ENCODE results near the gene PFDN4.

The PFDN4 gene

DNA sequence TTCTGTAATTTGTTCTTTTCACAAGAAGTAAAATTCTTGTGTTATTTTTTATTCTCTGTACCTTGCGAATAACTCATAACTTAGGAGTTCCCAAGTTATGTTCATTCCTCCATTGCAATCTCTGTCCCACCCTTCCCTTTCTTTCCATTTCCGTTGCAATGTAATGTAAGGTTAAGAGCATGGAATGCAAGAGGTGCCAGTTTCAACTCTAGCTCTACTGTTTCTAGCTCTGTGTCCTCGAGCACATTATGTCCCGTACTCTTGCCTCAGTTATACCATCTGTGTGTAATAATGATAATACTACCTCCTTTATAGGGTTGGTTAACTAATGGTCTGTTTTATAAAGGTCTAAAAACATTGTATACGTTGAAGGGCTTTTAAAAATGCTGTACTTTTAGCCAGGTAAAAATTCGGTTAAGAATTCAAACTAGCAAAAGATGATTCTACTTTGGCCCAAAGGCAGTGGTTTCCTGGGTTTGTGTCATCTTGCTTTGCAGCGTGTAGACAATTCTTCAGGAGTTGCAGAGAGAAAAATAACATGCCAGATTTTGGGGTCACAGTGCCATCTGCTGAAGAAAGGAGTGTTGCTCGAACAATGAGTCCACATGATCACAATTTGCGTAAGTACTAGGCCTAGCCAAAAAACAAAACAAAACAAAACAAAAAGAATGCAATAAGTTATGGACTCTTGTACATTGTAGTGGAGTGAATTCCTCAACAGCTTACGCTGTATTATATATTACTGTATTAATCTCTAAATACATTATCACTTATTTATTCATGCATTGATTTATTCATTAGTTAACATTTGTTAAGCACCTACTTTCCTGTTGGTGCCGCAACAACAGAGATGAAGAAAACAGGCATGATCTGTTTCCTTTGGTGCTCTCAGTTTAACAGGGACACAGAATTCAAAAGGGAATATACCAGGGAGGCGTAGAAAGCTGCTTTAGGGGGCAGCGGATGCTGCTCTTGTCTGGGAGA is 10.0 kb upstream of the PFDN4 start:
- Histone ChIP-seq H3K36me3 (ENCODE audit: control insufficient read depth, insufficient read depth, low read length) (no peaks in the 10 kb centered on the region), H3K9me3 (ENCODE audit: control insufficient read depth, low read length) (no peaks in the 10 kb centered on the region), H3K4me3 (ENCODE audit: low read length) (no peak overlapping the region), H3K9ac (ENCODE audit: low read length) (no peak overlapping the region), H3K4me1 (ENCODE audit: control insufficient read depth, insufficient read depth, low read length) (no peaks in the 10 kb centered on the region), H3K27me3 (ENCODE audit: control insufficient read depth, insufficient read depth, low read length) (no peaks in the 10 kb centered on the region)

DNA sequence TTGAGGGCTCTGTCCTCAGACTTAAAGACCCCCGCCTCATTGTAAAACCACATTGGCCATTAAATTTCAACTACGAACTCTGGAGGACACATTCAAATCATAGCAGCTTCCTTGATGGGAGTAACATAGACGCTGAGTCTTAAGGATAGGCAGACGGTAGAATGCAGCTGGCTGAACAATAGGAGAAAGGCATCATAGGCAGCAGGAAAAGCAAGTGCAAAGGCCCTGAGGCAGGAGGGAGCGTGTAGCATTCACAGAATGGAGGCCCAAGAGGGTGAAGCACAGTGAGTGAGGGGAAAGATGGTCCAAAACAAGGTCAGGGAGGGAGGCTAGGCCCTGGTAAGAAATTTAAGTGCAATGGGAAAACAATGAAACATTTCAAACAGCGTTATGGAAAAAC is 8.6 kb upstream of the PFDN4 start:
- no peak overlapping the region for H3K9ac ChIP-seq (ENCODE audit: low read length)
- no peaks in the 10 kb centered on the region for H3K9me3 ChIP-seq (ENCODE audit: control insufficient read depth, low read length)
- H3K4me1 ChIP-seq (ENCODE audit: control insufficient read depth, insufficient read depth, low read length) = no peaks in the 10 kb centered on the region
- H3K4me3 ChIP-seq (ENCODE audit: low read length) = no peak overlapping the region
- H3K36me3 ChIP-seq (ENCODE audit: control insufficient read depth, insufficient read depth, low read length) = no peaks in the 10 kb centered on the region
- no peaks in the 10 kb centered on the region for H3K27me3 ChIP-seq (ENCODE audit: control insufficient read depth, insufficient read depth, low read length)

DNA sequence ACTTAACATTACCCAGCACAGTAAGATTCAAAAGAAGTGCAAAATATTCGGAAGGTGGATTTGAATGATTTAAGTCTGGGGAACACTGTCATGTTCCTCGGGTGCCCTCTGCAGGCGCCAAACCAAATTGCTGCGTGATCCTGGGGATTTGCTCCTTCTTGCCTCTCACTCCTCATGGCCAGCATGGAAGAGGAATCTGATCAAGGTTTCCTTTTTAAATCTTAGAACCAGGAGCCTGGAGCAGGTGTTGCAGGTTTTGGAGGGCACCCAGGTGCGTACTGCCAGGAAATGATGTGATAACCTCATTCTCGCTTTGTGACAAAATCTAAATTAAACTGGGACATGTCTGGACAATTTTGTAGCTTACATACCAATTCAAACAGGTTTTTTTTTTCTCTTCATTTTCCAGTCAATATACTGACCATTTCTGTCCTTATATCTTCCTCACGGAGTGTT is 8.1 kb upstream of the PFDN4 start:
- Histone ChIP-seq H3K27me3 (ENCODE audit: control insufficient read depth, insufficient read depth, low read length) (no peaks in the 10 kb centered on the region), H3K9me3 (ENCODE audit: control insufficient read depth, low read length) (no peaks in the 10 kb centered on the region), H3K4me3 (ENCODE audit: low read length) (no peak overlapping the region), H3K36me3 (ENCODE audit: control insufficient read depth, insufficient read depth, low read length) (no peaks in the 10 kb centered on the region), H3K4me1 (ENCODE audit: control insufficient read depth, insufficient read depth, low read length) (no peaks in the 10 kb centered on the region), H3K9ac (ENCODE audit: low read length) (no peak overlapping the region)

DNA sequence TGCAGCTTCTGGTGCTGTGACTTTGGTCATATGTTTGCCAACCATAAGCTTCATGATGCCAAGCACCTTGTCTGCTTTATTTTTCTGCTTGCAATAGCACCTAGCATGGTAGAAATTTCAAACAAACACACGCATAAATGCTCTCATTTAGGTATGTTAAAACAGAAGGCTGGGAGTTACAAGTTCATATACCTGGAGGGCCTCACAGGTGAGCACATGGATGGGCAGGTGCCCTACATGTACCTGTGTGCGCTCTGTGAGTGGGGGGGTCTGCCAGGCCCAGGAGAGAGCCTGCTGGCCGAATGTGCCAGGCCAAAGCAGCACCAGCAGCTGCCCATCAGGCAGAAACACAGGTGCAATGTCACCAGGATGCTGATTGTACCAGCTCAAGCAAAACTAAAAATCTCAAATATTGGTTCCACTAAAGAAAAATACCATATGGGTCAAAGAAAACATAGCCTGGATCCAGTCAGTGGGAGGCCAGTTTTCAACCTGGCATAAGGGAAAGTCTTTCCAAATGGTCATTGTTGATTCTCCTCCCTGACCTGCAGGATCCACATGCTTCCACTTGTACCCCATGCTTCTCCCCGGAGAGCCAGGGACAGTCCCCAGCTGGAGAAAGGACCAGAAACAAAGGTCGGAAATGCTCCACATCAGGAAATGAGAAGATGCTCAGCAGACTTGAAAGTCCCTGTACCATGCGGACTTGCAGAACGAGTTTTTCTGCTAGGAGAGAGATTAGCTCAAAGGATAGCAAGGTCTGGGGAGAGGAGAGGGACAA is 7.2 kb upstream of the PFDN4 start:
- no peak overlapping the region for H3K9ac ChIP-seq (ENCODE audit: low read length)
- H3K4me1 ChIP-seq (ENCODE audit: control insufficient read depth, insufficient read depth, low read length) = no peaks in the 10 kb centered on the region
- no peaks in the 10 kb centered on the region for H3K27me3 ChIP-seq (ENCODE audit: control insufficient read depth, insufficient read depth, low read length)
- no peak overlapping the region for H3K4me3 ChIP-seq (ENCODE audit: low read length)
- no peaks in the 10 kb centered on the region for H3K9me3 ChIP-seq (ENCODE audit: control insufficient read depth, low read length)
- H3K36me3 ChIP-seq (ENCODE audit: control insufficient read depth, insufficient read depth, low read length) = no peaks in the 10 kb centered on the region

DNA sequence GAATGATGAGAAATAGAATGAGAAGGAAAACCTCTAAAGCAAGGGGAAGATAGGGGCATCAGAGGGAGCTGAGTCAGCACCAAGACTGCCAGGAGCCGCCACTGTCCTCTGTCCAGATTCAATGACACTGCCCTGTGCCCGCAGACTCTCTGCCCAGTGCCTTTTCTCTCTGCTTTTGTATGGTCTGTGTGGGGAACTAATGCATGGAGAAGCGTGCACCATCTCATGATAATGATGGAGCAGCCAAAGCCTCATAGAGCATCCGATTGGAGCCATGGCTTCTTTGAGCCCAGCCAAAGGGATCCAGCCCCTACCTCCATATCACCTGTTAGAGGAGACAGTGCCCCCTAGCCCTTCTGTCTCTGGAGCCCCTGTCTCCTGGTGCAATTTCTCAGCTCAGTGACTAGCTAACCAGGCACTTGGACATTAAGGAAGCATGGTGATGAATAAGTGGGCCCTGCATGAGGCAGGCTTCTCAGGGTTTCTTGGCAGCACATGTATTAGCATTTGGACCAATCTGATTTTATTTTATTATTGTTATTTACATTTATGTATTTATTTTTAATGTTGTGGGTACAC is 6.5 kb upstream of the PFDN4 start:
- Histone ChIP-seq H3K9ac (ENCODE audit: low read length) (no peak overlapping the region), H3K9me3 (ENCODE audit: control insufficient read depth, low read length) (no peaks in the 10 kb centered on the region), H3K36me3 (ENCODE audit: control insufficient read depth, insufficient read depth, low read length) (no peaks in the 10 kb centered on the region), H3K4me1 (ENCODE audit: control insufficient read depth, insufficient read depth, low read length) (no peaks in the 10 kb centered on the region), H3K4me3 (ENCODE audit: low read length) (no peak overlapping the region), H3K27me3 (ENCODE audit: control insufficient read depth, insufficient read depth, low read length) (no peaks in the 10 kb centered on the region)

DNA sequence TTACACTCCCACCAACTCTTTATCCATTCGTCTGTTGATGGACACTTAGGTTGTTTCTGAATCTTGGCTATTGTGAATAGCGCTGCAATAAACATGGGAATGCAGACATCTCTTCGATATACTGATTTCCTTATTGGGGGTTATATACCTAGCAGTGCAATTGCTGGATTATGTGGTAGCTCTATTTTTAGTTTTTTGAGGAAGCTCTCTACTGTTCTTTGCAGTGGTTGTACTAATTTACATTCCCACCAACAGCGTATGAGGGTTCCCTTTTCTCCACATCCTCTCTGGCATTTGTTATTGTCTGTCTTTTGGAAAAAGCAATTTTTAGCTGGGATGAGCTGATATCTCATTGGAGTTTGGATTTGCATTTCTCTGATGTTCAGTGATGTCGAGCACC is 4.6 kb upstream of the PFDN4 start:
- Histone ChIP-seq H3K4me3 (ENCODE audit: low read length) (no peak overlapping the region), H3K36me3 (ENCODE audit: control insufficient read depth, insufficient read depth, low read length) (no peaks in the 10 kb centered on the region), H3K27me3 (ENCODE audit: control insufficient read depth, insufficient read depth, low read length) (no peaks in the 10 kb centered on the region), H3K4me1 (ENCODE audit: control insufficient read depth, insufficient read depth, low read length) (no peaks in the 10 kb centered on the region), H3K9ac (ENCODE audit: low read length) (no peak overlapping the region), H3K9me3 (ENCODE audit: control insufficient read depth, low read length) (no peaks in the 10 kb centered on the region)

DNA sequence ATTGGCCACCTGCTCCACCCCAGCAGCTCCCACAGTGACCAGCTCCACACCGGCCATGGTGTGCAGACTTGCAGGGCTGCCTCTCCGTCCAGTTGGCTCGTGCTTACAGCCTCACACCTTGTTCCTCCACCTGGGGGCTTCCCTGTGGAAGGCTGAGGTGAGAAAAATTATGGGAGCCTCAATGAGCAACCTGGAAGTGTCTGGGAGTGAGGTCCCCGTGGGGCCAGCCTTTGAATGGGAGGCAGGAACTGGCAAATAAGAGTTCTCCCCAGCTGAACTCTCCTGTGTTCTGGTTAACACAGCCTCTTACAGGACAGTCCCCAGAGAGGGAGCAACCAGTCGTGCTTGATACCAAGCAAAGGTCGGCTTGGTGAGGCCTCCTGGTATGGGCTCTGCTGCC is 3.8 kb upstream of the PFDN4 start:
- H3K9ac ChIP-seq (ENCODE audit: low read length) = no peak overlapping the region
- no peak overlapping the region for H3K4me3 ChIP-seq (ENCODE audit: low read length)
- H3K36me3 ChIP-seq (ENCODE audit: control insufficient read depth, insufficient read depth, low read length) = no peaks in the 10 kb centered on the region
- no peaks in the 10 kb centered on the region for H3K9me3 ChIP-seq (ENCODE audit: control insufficient read depth, low read length)
- no peaks in the 10 kb centered on the region for H3K27me3 ChIP-seq (ENCODE audit: control insufficient read depth, insufficient read depth, low read length)
- H3K4me1 ChIP-seq (ENCODE audit: control insufficient read depth, insufficient read depth, low read length) = no peaks in the 10 kb centered on the region

DNA sequence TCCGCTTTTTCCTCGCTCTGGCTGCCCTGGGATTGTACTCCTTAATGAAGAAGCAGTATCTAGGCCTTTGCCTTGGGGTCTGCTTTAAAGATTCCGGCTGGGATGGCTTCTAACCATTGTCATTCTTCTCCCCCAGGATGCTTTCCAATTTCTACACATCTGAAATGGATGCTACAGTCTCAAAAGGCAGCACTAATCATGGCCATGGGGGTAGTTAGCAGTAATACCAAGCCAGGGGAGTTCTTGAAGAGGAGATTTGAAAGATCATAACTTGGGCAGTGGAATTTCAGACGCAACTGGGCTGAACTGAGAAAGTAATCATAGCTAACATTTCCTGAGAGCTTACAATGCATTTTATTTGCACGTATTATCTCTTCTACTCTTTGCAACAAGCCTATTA is 3.4 kb upstream of the PFDN4 start:
- Histone ChIP-seq H3K4me3 (ENCODE audit: low read length) (no peak overlapping the region), H3K4me1 (ENCODE audit: control insufficient read depth, insufficient read depth, low read length) (peaks cover 3% of the 10 kb centered on the region), H3K36me3 (ENCODE audit: control insufficient read depth, insufficient read depth, low read length) (no peaks in the 10 kb centered on the region), H3K9me3 (ENCODE audit: control insufficient read depth, low read length) (no peaks in the 10 kb centered on the region), H3K27me3 (ENCODE audit: control insufficient read depth, insufficient read depth, low read length) (no peaks in the 10 kb centered on the region), H3K9ac (ENCODE audit: low read length) (no peak overlapping the region)

DNA sequence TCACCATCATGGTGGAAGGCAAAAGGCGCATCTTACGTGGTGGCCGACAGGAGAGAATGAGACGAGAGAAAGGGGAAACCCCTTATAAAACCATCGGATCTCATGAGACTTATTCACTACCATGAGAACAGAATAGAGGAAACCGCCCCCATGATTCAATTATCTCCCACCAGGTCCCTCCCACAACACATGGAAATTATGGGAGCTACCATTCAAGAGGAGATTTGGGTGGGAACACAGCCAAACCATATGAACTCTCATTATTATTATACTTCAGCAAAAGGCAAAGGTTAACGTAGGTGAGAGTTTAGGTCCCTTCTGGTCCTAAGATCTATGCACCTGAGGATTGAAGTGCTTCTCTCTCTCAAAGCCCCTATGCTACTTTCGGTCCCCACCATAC is 2.4 kb upstream of the PFDN4 start:
- Histone ChIP-seq H3K36me3 (ENCODE audit: control insufficient read depth, insufficient read depth, low read length) (no peaks in the 10 kb centered on the region), H3K27me3 (ENCODE audit: control insufficient read depth, insufficient read depth, low read length) (no peaks in the 10 kb centered on the region), H3K9ac (ENCODE audit: low read length) (no peak overlapping the region), H3K9me3 (ENCODE audit: control insufficient read depth, low read length) (no peaks in the 10 kb centered on the region), H3K4me1 (ENCODE audit: control insufficient read depth, insufficient read depth, low read length) (peaks cover 4% of the 10 kb centered on the region), H3K4me3 (ENCODE audit: low read length) (no peak overlapping the region)

DNA sequence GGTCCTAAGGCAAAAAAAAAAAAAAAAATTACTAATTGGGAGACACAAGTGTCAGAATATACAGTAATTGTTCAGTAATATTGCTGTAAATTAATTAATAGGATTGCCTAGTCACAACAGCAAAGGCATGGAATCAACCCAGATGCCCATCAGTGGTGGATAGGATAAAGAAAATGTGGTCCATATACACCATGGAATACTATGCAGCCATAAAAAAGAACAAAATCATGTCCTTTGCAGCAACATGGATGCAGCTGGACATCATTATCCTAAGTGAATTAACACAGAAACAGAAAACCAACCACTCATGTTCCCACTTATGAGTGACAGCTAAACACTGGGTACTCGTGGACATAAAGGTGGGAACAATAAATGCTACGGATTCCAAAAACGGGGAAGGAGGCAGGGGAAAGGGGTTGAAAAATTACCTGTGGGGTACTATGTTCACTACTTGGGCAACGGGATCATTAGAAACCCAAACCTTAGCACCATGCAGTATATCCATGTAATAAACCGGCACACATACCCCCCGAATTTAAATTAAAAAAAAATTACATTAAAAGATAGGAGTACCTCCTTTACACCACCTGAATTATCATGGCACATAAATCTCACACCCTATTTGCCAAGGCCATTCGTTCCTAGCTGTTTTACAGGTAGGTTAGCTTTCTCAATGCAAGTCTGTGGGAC is 689 bp upstream of the PFDN4 start:
- H3K27me3 ChIP-seq (ENCODE audit: control insufficient read depth, insufficient read depth, low read length) = no peaks in the 10 kb centered on the region

DNA sequence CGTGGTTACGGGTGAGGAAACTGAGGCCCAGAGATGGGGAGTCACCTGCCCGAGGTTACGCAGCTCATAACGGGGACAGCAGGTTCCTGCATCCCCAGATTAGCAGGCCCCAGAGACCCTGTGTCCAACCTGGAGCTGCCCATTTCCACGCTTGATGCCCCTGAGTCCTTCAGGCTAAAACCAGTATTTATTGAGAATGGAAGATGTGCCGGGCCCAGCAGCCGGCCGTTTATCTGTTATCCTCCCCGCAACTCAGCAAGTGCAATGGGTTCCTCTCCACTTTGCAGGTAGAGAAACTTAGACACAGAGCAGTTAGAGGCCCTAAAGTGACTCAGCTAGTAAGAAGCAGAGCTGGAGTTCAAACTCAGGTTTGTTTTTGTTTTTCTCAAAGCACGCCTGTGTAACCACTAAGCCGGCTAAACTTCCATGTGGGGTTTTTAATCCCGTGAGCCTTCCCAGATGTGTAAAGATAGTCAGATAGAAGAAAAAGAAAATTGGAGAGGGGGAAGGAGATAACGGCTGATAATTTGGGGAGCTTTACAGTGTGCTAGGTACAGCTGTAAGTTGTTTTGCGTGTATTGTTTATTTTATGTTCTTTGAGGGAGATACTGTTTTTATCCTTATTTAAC is 775 bp downstream of the PFDN4 start:
- H3K4me1 ChIP-seq (ENCODE audit: control insufficient read depth, insufficient read depth, low read length) = peaks cover 4% of the 10 kb centered on the region
- H3K27me3 ChIP-seq (ENCODE audit: control insufficient read depth, insufficient read depth, low read length) = no peaks in the 10 kb centered on the region
- H3K4me3 ChIP-seq (ENCODE audit: low read length) = peak overlapping the region; percentile 80
- peak overlapping the region; percentile 98 for H3K9ac ChIP-seq (ENCODE audit: low read length)
- no peaks in the 10 kb centered on the region for H3K9me3 ChIP-seq (ENCODE audit: control insufficient read depth, low read length)
- no peaks in the 10 kb centered on the region for H3K36me3 ChIP-seq (ENCODE audit: control insufficient read depth, insufficient read depth, low read length)

More for the DNA sequence above, 689 bp upstream of the PFDN4 start:
- H3K4me3 ChIP-seq (ENCODE audit: low read length) = no peak overlapping the region
- peaks cover 4% of the 10 kb centered on the region for H3K4me1 ChIP-seq (ENCODE audit: control insufficient read depth, insufficient read depth, low read length)
- no peaks in the 10 kb centered on the region for H3K9me3 ChIP-seq (ENCODE audit: control insufficient read depth, low read length)
- H3K36me3 ChIP-seq (ENCODE audit: control insufficient read depth, insufficient read depth, low read length) = no peaks in the 10 kb centered on the region
- H3K9ac ChIP-seq (ENCODE audit: low read length) = peak overlapping the region; percentile 98
